HuH-7 (cell line): ENCODE results near the gene PAX5.
"Not testable (repeated sequence)": the region's sequence is repeated elsewhere in the genome, so short reads cannot be mapped to it uniquely, and the experiment has no call there.

Experiments
- DNase-seq: peaks from one replicate; pipeline ENCODE4 v3.0.0; 2011; ENCODE audit warnings: low spot score

The PAX5 gene

DNA sequence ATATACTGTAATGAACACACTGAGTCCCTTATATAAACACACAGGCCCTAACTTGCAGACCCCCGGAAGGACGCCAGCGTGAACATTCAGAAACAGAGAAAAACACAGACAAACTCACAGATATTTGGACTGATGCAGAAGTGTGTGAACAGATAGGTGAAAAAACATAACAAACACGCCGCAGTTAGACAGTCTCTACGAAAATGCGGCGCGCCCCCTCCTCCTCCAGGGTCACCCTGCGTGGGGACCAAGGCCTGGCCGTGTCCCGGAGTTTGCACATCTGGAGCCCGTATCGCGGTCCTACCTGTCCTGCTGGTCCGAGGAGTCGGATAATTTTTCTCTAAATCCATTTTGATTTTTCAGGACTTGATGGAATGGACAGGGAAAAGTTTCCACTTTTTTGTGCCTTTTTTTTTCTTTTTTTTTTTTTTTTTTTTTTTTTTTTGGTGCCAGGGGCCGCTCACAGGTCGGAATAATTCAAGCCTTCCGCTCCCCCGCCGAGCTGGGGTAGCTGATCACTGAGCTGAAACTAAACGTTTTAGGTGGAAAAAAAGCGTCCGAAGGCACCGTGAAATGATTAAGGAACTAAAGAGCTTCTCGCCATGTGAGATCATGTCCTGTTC lies at the start of gene PAX5:
TSS of gene PAX5 (minus strand) at position 587 of the 623 bp plus-strand sequence. CDS start at position 350, 237 bp downstream.
- DNase-seq = no peak

- DNase-seq = no peak
Observed at GRCh38 chr9:37083654-37084053, 49.6 kb upstream of the PAX5 start.

- DNase-seq = no peak
Observed at GRCh38 chr9:37082214-37082765, 48.2 kb upstream of the PAX5 start.

DNA sequence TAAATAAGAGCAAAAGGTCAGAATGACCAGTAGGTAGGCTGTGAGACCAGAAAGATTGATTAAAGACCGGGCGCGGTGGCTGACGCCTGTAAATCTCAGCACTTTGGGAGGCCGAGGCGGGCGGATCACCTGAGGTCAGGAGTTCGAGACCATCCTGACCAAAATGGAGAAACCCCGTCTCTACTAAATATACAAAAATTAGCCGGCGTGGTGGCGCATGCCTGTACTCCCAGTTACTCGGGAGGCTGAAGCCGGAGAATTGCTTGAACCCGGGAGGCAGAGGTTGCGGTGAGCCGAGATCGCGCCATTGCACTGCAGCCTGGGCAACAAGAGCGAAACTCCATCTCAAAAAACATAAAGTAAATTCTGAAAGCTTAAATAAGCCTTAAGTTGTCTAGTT lies 47.4 kb upstream of the PAX5 start:
- DNase-seq = not testable (repeated sequence)

- not testable (repeated sequence) for DNase-seq
Observed at GRCh38 chr9:37080165-37080628, 46.1 kb upstream of the PAX5 start.

DNA sequence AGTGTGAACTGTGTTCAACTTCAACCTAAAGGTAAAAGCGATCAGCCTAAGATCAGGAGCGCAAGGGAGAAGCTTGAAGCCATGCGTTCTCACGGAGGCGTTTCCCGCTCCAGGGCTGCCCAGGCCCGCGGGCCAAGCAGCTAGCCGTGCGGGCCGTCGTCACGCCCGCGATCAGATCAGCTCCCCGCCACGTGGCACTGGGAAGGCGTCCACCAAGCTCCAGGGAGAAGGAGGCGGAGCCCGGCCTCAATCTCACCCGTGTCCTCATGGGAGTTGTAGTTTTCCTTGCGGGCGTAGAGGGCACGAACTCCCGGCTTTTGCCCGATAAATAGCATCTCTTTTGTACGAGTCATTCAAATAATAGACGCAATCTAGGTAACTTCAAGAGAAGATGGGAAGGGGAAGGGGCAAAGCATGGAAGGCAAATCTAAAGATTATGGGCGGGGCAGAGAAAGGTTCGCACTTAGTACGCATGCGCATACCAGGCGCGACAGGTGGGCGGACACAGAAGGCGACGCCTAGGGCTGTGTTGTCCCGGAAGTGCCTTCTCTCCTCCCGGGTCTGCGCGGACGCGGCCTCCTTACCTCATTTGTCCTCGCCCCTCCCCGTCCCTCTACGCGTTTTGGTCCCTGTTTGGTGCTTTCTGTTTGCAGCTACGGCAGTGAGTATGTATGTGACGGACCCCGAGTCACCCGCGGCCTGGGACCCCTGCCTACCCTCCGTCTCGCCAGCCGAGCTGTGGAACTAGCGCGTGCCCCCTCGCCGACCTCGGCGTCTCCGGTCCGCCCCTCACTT lies 45.5 kb upstream of the PAX5 start:
- peak; percentile 97 for DNase-seq

DNA sequence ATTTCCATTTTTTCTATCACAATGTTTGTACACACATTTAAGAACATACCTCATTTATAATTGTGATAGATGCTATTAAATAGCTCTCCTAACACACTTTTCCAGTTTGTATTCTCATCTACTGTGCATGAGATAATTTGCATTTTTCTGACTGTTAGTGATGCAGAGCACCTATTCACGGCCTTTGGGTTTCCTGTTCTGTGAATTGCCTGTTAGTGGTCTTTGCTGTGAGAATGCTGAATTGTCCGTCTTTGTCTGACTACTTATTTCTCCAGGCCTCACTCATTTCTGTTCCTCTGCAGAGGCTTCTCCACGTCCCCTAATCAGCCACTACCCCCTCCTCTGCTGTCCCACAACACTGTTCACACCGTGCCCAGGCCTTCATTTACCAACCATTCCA lies 40.7 kb upstream of the PAX5 start:
- DNase-seq = not testable (repeated sequence)

DNA sequence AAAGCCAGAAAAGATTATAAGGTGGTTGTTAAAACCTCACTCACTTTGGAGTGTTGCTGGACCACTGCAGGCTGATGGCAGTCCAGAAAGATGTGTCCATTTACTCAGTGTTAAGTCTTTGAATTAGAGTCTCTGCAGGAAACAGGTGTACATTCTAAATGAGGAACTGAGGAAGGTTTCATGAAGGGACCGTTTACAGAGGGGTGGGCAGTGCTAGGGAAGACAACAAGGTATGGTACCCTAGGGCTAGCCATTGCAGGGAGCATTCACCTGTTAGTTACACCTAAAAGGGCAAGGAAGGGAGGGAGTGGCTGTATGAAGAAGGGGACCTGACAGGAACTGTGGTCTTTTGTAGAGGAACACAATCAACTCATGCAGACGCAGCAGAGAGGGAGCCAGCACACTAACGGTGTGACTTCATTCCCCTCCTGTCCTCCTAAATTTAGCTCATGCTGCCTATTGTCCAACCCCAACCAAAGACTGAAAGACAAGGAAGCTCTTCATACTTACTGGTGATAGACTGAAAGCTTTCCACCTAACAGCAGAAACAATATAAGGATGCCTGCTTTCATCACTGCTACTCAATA lies 32.2 kb upstream of the PAX5 start:
- DNase-seq = no peak

DNA sequence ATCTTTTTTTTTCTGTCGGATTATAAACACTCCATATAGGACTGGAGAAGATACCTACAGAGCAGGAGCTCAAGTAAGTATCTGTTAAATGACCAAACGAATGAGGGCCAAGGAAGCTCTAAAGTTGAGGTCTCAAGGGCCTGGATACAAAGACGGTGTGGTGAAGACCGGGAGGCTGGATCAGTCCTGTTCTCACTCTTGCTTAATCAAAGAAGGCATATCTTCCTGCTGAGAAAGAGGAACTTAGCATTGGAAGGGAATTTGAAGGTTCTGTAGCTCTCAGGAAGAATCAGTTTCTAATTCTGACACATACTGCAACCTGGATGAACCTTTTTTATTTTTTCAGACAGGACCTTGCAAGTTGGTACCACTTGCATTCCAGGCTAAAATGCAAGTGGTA lies 28.3 kb upstream of the PAX5 start:
- no peak for DNase-seq

DNA sequence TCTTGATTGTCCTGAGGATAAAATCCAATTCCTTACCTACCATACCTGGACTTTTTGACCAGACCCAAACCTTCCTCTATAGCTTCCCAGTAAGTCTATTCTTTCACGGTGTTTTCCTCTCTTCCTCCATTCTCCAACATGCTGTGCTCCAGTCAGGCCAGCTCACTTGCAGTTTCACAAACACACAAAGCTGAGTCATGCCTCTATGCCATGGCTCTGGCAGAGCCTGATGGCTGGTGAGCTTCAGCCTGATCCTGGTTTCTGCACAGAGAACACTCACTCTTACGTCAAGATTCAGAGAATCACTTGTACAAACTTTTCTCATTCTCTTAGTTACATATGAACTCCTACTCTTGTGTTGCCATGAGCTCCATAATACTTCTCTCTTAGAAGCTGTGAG lies 27.7 kb upstream of the PAX5 start:
- no peak for DNase-seq

DNA sequence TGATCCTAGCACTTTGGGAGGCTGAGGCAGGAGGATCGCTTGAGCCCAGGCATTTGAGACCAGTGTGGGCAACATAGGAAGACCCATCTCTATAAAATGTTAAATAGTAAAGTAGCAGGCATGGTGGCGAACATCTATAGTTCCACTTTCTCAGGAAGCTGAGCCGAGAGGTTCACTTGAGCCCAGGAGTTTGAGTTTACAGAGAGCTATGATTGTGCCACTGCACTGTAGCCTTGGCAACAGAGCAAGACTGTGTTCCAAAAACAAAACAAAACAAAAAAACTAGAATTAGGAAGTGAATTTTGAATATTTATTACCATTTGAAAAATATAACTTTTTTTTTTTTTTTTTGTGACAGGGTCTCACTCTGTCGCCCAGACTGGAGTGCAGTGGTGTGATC lies 26.8 kb upstream of the PAX5 start:
- DNase-seq = no peak

GRCh38 chr9:37056046-37056920 lies 22.2 kb upstream of the PAX5 start:
- no peak for DNase-seq

DNA sequence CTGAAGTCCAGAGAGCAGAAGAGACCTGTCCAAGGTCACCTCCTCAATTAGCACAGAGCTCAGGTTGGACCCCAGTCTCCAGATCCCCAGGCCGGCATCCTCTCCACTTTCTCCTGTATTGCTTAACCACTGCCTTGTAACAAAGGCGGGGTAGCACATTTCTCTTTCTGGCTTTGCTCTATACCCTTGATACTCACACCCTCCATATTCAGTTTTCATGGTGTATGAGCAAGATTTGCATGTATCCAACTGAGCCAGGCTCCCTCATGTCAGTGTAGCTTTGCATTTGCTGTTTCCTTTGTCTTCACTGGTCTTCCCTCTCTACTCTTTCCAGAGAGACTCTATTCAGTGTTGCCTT lies 20.3 kb upstream of the PAX5 start:
- DNase-seq = not testable (repeated sequence)

DNA sequence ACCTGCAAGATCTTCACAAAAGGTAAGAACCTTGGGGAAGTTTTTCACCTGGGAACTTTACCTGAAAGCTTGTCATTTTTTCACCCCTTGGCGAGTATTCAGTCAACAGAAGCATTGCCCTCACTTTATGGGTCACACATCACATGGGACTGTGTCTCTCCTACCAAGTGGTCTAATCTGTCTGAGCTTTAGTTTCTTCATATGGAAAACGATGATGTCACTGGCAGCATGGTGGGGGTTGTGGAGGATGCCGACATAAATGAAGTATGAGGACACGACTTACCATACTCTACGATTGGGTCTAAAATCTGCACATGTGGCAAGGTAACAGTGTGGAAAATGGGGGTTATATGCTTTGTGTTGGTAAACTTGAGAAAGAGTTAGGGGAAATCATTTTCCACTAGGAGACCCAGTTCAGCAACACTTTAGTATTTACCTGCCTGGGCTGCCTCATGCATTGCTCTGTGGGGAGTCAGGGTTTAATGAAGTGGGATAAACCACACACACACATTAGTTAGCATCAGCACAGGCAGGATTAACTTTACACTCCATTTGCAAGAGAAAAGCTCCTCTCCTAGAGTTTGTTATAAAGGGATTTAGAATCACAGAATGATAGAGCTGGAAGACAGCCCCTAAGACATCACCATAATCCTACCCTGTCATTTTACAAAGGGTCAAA lies 19.8 kb upstream of the PAX5 start:
- DNase-seq = no peak

DNA sequence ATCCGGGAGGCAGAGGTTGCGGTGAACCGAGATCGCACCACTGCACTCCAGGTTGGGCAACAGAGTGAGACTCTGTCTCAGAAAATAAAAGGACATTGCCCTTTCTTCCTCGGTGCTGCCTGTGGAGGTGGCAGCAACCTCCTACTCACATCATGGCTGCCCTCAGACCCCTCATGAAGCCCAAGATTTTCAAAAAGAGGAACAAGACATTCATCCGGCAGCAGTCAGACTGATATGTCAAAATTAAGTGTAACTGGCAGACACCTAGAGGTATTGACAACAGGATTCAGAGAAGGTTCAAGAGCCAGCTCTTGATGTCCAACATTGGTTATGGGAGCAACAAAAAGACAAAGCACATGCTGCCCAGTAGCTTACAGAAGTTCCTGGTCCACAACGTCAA lies 12.6 kb upstream of the PAX5 start:
- DNase-seq = no peak

DNA sequence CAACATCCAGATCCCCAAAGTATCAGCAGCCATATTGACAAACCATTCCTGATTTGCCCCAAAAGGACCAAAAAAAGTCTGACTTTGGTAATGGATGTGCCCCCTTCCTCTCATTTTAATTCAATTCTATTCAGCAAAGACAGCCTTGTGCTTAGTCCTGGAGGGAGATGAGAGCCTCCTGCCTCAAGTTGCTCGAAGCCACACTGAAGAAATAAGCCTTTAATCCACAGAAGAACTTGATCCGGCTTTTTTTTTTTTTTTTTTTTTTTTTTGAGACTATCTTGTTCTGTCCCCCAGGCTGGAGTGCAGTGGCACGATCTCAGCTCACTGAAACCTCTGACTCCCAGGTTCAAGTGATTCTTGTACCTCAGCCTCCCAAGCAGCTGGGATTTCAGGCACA lies 8.4 kb upstream of the PAX5 start:
- DNase-seq = no peak

GRCh38 chr9:37040508-37041127 lies 6.5 kb upstream of the PAX5 start:
- DNase-seq = no peak

DNA sequence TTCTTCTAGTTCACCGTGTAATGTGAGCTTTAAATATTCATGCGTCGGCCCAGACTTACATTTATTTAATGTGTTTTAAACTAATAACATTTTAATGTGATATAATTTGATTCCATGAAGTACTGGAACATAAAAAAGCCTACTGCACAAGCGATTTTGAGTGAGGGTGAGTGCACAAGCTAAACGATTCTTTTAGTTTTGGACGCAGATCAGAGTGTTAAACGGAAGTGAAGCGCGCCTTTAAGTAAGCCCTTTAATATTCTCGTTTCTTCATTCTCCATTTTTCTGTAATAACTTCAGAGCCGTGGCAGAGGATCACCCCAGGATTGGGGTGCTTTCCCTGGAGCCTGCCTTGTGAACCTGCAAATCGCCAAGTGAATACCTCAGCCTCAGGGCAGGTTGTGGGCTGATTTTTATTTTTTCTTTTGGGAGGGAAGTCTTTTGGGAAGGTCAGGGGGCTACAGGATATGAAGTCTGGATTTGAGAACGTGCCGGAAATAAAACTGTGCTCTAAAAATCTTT lies 4.9 kb upstream of the PAX5 start:
- DNase-seq = no peak

- DNase-seq = no peak
Observed at GRCh38 chr9:37038302-37038942, 4.4 kb upstream of the PAX5 start.
